CD4-positive, alpha-beta T cell treated with Interleukin-21 for 1 hour (primary cell): ENCODE data around the gene SETD9.
A peak's percentile ranks its signal among the peaks of the same experiment; 100 is the strongest.

Experiments
- DNase-seq: peaks from one replicate; pipeline ENCODE4 v3.0.0-alpha.2; 2020

Gene SETD9, protein sequence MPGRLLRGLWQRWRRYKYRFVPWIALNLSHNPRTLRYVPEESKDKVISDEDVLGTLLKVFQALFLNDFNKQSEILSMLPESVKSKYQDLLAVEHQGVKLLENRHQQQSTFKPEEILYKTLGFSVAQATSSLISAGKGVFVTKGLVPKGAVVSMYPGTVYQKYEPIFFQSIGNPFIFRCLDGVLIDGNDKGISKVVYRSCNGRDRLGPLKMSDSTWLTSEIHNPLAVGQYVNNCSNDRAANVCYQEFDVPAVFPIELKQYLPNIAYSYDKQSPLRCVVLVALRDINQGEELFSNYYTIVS

GRCh38 chr5:56909294-56910209 is at the start of gene SETD9:
Gene SETD9 (plus strand): TSS chr5:56909596. CDS start chr5:56909646, 50 bp downstream.
- peak; percentile 91 for DNase-seq

- no peak for DNase-seq
Observed at GRCh38 chr5:56861893-56862485, 47.4 kb upstream of the SETD9 start.

DNA sequence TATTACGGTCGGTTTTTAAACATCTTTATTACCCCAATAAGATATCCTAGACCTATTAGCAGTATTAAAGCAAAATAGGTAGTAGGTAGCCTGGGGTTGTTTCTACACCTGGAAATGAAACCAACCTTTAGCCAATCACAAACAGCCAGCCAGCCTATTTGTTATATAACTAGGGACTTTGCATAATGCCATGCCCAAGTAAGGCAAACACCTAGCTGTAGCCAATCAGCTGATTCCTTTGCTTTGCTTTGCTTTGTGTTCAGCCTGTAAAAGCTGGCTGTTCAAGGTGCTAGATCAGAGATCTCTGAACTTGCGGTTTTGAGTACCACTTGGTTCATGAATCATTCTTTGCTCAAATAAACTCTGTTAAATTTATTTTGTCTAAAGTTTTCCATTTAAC is 46.5 kb upstream of the SETD9 start:
- DNase-seq, result peak; percentile 31

GRCh38 chr5:56871777-56872176 is 37.6 kb upstream of the SETD9 start:
- DNase-seq, result no peak

GRCh38 chr5:56873056-56873455 is 36.3 kb upstream of the SETD9 start:
- no peak for DNase-seq

DNA sequence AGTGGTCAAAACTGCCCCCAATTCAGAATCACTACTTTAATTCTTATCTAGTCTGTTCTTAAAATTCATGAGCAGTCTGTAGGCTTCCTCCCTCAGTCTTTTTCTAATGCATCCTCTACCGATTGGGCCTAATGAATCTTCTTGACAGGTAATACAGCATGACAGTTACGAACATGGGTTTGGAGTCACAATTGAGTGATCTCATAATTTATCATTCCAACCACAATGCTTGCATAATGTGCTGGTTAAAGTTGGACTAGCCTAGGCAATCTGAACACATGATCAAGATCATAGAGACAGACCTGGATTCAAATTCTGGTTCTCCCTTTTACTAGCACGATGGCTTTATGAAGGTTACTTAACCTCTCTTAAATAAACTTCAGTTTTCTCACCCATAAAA is 33.1 kb upstream of the SETD9 start:
- no peak for DNase-seq

GRCh38 chr5:56881571-56881970 is 27.8 kb upstream of the SETD9 start:
- no peak for DNase-seq

- no peak for DNase-seq
Observed at GRCh38 chr5:56893251-56893951, 16.0 kb upstream of the SETD9 start.

DNA sequence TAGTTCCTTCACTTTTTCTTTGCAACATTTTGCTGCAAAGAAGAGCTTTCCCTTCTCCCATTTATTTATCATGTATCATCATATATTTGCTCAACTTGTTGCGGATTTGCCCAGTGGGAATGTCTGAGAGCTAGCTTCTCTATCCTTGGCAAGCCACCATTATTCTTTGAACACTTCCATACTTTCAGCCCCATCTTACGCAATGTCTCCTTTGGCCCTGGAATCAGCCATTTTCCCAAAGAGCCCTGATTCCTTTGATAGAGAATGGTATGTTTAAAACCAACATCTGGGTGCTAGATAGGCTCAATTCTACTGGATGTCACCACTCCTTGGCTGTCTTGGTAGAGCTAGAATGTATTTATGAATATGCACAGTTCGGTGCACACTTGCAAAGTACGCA is 12.6 kb upstream of the SETD9 start:
- no peak for DNase-seq

DNA sequence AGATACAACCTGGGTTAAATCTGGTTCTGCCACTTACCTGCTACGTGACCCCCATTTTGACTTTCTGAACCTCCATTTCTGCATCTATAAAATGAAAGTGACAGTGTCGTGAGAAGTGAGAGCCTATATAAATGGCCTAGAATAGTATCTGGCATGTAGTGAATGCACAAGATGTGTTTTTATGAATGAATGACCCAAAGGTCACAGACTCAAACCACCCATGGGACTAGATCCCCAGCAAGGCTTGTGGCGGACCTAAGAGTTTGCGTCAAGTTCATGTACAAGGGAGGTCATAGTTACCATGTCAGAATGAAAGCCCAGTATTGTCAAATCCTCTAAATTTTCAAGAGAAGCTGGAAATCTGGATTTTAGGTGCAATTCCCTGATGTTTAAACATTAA is 11.2 kb upstream of the SETD9 start:
- no peak for DNase-seq

- no peak for DNase-seq
Observed at GRCh38 chr5:56900395-56900794, 9.0 kb upstream of the SETD9 start.

- DNase-seq, result peak; percentile 65
Observed at GRCh38 chr5:56900858-56901578, 8.4 kb upstream of the SETD9 start.

DNA sequence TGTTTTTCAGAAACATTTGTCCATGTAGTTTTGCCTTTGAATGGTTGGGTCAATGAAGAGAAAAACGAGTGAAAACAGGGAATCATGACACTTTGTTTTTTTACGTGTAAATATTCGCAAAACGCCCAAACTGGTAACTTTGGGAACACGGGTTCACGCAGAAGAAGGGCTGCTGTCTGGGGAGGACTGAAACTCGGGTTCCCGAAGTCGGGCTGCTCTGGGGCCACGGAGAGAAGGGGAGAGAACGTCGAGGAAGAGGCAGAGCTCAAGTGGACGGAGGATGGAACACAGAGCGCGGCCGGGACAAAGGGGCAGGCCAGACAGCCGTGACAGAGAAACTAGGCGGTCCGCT is 478 bp upstream of the SETD9 start:
- DNase-seq, result no peak

DNA sequence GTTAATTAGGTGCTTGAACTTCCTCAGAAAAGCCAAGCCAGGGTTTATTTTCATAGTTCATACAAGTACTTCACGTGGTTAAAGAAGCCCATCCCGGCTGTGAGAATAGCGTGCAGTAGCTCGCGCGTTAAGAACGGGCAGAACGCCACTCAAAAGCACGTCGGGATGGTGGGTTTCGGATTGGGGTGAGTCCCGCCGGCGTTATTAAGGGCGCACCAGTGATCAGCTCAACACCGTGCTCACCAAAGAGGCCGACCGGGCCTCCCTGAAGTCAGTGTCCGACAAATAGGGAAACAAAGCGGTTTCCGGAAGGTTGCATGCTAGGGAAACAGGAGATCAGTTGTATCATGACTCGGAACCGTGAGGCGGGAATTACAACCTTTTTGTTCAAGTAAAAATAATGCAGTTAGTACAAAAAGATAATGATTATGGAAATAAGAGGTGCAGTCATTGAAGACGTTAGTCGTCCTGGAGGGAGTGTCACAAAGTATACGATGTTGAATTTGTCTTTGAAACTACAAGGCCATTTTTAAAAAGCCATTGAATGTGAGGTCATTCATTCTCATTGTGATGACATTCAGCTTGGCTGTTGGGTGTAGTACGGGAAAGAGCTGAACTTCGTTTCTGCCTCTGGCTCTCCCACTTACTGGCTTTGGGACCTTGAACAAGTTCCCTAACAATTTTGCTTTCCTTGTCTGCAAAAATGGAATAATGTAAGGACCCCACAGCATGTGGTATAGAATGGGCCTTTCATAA is 992 bp downstream of the SETD9 start:
- no peak for DNase-seq

GRCh38 chr5:56913766-56914165 is 4.4 kb downstream of the SETD9 start:
- DNase-seq, result no peak

- no peak for DNase-seq
Observed at GRCh38 chr5:56914678-56915077, 5.3 kb downstream of the SETD9 start.

DNA sequence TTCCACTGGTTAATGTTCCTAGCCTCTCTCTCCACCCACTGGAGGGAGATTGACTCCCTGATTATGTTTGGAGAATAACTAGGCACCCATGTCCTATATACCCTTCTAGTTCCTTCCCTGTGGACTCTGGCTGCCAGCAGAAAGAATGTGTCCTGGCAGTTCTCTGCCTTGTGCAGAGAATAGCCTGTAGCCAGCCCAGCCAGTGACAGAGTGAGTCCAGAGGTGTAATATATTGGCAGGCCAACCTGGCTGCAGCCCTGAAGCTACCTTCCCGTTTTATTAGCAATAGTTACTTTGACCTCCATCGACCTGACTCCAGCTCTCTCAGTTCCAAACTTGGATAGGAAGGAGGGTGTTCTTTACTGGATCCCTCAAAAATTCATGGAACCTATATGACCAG is 8.1 kb downstream of the SETD9 start:
- no peak for DNase-seq

GRCh38 chr5:56918054-56918453 is 8.7 kb downstream of the SETD9 start:
- DNase-seq, result no peak

DNA sequence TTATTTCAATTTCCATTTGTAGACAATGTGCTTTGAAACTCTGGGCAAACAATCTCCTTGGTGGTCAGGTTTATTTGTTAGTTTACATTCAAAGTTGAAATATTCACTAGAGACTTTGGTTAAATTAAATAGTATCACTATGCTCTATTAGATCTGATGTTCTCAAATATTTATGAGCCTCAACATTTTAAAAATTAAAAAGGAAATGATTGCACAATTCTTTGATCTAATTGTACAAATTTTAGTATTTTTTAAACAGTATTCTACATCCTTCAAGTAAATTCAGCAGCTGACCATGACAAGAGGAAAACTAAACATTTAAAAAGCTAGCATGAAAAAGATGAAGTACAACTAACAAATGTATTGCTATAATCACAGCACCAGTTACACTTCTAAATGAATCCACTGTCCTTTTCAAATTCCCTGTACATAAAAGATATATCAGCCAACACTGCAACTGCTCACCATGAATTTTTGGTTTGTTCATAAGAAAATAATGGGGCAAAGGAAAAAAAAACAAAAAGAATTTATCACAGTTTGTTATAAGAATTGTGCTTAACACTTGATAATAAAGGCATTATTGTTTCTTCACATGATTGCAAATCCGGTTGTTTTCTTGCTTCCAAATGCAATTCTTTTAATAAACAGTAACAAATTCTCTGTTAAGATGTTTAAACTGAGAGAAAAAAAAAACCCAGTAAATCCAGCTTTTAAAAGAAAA is 10.7 kb downstream of the SETD9 start:
- DNase-seq, result no peak

DNA sequence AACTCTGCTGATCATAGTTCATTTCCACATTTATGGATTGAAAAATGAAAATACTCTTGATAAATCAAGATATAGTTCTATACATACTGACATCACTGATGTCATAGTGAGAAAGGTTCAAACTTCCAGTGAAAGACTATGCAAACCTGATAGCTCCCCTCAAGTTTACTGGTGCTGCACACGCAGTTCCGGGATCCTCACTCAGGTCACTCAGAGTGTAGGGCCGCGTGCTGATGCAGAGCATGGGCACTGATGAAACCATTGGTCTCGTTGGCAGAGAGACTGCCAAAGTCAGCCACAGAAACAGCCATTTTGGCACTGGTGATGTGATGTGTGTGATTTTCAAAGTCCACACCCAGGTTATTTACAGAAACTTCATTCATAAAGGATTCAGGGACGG is 13.5 kb downstream of the SETD9 start:
- no peak for DNase-seq

- DNase-seq, result no peak
Observed at GRCh38 chr5:56934325-56934724, 24.9 kb downstream of the SETD9 start.
